A549 (cell line): ENCODE data around the gene SKIC8.

Experiments used
- CEBPB ChIP-seq, 2 experiments: fragments of >200 bp in 1 of 2; sonication (Bioruptor Twin) in 1 of 2; formaldehyde crosslinking in 1 of 2; IDR thresholded peaks; 2 replicates each; pipeline ENCODE4 v1.6.1; 2012 to 2016
- CHD2 ChIP-seq: fragments of 150-350 bp; IDR thresholded peaks from 2 replicates; pipeline ENCODE4 v1.6.1; 2014; ENCODE audit warnings: low read length; ENCODE audit not compliant: partially characterized antibody
- EP300 ChIP-seq, 2 experiments: fragments of >200 bp; sonication (Bioruptor Twin); formaldehyde crosslinking; IDR thresholded peaks; 2 replicates in 1 of 2; 3 replicates in 1 of 2; pipeline ENCODE4 v1.6.1; 2016 to 2017
- POLR2A ChIP-seq: IDR thresholded peaks from 2 replicates; pipeline ENCODE4 v1.6.1; 2012; ENCODE audit warnings: mild to moderate bottlenecking, low read length
- POLR2AphosphoS2 ChIP-seq: conservative IDR thresholded peaks from 2 replicates; pipeline ENCODE4 v1.6.1; 2012; ENCODE audit warnings: low read length, improper control_type of control experiment, inconsistent platforms
- RFX5 ChIP-seq: fragments of 450-650 bp; IDR thresholded peaks from 2 replicates; pipeline ENCODE4 v1.7.1; 2014; ENCODE audit warnings: antibody characterized with exemption, mild to moderate bottlenecking, moderate library complexity
- SREBF2 ChIP-seq: fragments of 450-650 bp; IDR thresholded peaks from 2 replicates; pipeline ENCODE4 v1.6.1; 2014; ENCODE audit warnings: mild to moderate bottlenecking, moderate library complexity
- TF ChIP-seq, protein P1 (sequence below): fragments of >200 bp; sonication (Bioruptor Twin); formaldehyde crosslinking; IDR thresholded peaks from 3 replicates; pipeline ENCODE4 v1.5.1; 2016
- TF ChIP-seq, protein P2 (sequence below): fragments of 200-600 bp; sonication (generic); IDR thresholded peaks from 2 replicates; pipeline ENCODE4 v1.6.1; 2016; ENCODE audit warnings: antibody characterized with exemption, mild to moderate bottlenecking, moderate library complexity

DNA sequence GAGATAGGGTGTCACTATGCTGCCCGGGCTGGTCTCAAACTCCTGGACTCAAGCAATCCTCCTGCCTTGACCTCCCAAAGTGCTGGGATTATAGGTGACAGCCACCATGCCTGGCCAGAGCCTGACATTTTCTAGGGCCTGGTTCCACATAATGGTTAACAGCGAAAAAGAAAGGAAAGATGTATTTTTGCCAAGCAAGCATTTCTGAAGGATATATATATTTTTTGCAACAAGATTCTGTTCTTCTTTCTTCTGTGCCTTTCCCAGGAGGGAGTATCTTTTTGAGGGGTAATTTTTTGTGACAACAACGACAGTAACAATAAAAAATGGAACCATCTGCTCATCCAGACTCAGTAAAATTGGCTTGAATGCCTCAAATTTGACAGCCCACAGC, 43.4 kb downstream of the SKIC8 start:
- TF ChIP-seq EP300 (IDR thresholded peaks at IDR 0.05) (no peak), POLR2AphosphoS2 (no peak), SREBF2 (no peak), POLR2A (no peak), RFX5 (no peak), CEBPB (IDR thresholded peaks at IDR 0.05) (no peak), CHD2 (no peak)
- TF ChIP-seq, protein P1, sequence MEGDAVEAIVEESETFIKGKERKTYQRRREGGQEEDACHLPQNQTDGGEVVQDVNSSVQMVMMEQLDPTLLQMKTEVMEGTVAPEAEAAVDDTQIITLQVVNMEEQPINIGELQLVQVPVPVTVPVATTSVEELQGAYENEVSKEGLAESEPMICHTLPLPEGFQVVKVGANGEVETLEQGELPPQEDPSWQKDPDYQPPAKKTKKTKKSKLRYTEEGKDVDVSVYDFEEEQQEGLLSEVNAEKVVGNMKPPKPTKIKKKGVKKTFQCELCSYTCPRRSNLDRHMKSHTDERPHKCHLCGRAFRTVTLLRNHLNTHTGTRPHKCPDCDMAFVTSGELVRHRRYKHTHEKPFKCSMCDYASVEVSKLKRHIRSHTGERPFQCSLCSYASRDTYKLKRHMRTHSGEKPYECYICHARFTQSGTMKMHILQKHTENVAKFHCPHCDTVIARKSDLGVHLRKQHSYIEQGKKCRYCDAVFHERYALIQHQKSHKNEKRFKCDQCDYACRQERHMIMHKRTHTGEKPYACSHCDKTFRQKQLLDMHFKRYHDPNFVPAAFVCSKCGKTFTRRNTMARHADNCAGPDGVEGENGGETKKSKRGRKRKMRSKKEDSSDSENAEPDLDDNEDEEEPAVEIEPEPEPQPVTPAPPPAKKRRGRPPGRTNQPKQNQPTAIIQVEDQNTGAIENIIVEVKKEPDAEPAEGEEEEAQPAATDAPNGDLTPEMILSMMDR, result no peak
- TF ChIP-seq, protein P2, sequence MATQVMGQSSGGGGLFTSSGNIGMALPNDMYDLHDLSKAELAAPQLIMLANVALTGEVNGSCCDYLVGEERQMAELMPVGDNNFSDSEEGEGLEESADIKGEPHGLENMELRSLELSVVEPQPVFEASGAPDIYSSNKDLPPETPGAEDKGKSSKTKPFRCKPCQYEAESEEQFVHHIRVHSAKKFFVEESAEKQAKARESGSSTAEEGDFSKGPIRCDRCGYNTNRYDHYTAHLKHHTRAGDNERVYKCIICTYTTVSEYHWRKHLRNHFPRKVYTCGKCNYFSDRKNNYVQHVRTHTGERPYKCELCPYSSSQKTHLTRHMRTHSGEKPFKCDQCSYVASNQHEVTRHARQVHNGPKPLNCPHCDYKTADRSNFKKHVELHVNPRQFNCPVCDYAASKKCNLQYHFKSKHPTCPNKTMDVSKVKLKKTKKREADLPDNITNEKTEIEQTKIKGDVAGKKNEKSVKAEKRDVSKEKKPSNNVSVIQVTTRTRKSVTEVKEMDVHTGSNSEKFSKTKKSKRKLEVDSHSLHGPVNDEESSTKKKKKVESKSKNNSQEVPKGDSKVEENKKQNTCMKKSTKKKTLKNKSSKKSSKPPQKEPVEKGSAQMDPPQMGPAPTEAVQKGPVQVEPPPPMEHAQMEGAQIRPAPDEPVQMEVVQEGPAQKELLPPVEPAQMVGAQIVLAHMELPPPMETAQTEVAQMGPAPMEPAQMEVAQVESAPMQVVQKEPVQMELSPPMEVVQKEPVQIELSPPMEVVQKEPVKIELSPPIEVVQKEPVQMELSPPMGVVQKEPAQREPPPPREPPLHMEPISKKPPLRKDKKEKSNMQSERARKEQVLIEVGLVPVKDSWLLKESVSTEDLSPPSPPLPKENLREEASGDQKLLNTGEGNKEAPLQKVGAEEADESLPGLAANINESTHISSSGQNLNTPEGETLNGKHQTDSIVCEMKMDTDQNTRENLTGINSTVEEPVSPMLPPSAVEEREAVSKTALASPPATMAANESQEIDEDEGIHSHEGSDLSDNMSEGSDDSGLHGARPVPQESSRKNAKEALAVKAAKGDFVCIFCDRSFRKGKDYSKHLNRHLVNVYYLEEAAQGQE, result no peak
